GM21447 (cell line): ENCODE data around the gene DCC.

Experiments
- ATAC-seq: cut with Tn5 transposase; IDR thresholded peaks from one replicate; pipeline ENCODE4 v1.9.1; 2021; ENCODE audit not compliant: unreplicated experiment

Gene DCC

GRCh38 chr18:52781113-52781512 lies 441.1 kb downstream of the DCC start:
- no peak for ATAC-seq

- no peak for ATAC-seq
These were observed 451.3 kb downstream of the DCC start for GRCh38 chr18:52791321-52791720.

- ATAC-seq = no peak
These were observed 472.8 kb downstream of the DCC start for GRCh38 chr18:52812834-52813233.

- no peak for ATAC-seq
These were observed 473.8 kb downstream of the DCC start for GRCh38 chr18:52813635-52814416.

GRCh38 chr18:52815651-52816050 lies 475.7 kb downstream of the DCC start:
- ATAC-seq = no peak

GRCh38 chr18:52816121-52816520 lies 476.1 kb downstream of the DCC start:
- ATAC-seq = no peak

GRCh38 chr18:52822160-52822559 lies 482.2 kb downstream of the DCC start:
- ATAC-seq = no peak

GRCh38 chr18:52824126-52824525 lies 484.1 kb downstream of the DCC start:
- ATAC-seq = no peak

GRCh38 chr18:52826994-52827393 lies 487.0 kb downstream of the DCC start:
- ATAC-seq = no peak

GRCh38 chr18:52829320-52829719 lies 489.3 kb downstream of the DCC start:
- ATAC-seq = no peak

GRCh38 chr18:52829876-52830405 lies 489.9 kb downstream of the DCC start:
- no peak for ATAC-seq

GRCh38 chr18:52844323-52844722 lies 504.3 kb downstream of the DCC start:
- ATAC-seq = no peak

- ATAC-seq = no peak
These were observed 505.0 kb downstream of the DCC start for GRCh38 chr18:52845036-52845435.

- no peak for ATAC-seq
These were observed 510.1 kb downstream of the DCC start for GRCh38 chr18:52850031-52850560.

- ATAC-seq = no peak
These were observed 521.6 kb downstream of the DCC start for GRCh38 chr18:52861558-52861957.

- no peak for ATAC-seq
These were observed 529.4 kb downstream of the DCC start for GRCh38 chr18:52869349-52869923.

GRCh38 chr18:52869942-52870907 lies 530.2 kb downstream of the DCC start:
- no peak for ATAC-seq

GRCh38 chr18:52874774-52875173 lies 534.8 kb downstream of the DCC start:
- ATAC-seq = no peak

GRCh38 chr18:52875725-52876124 lies 535.7 kb downstream of the DCC start:
- no peak for ATAC-seq

- no peak for ATAC-seq
These were observed 548.0 kb downstream of the DCC start for GRCh38 chr18:52888014-52888413.

- no peak for ATAC-seq
These were observed 554.8 kb downstream of the DCC start for GRCh38 chr18:52894801-52895200.
